Measurements from ENCODE around the gene NAALADL2.

The NAALADL2 gene

DNA sequence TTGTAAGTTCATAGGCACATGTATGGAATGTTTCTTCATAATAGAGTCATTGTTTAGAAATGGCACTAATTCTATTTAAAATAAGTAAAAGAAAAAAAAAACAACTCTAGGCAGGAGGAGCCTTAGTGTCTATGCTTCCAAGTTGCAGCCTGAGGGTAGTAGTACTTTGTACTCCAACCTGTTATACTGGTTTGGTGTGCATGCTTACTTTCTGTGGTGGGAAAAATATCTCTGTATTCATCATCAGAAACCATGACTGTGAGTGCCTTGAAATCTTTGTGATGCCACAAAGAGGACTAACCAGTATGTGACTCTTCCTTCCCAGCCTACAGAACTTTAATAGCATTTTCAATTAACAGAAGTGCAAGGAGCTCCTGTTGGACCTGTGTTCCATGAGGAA lies 4.4 kb downstream of the NAALADL2 start:
- peaks cover 3% of the 10 kb centered on the region for H3K9me3 Mint-ChIP-seq (ENCODE audit: low read depth)
- H3K4me1 Mint-ChIP-seq (ENCODE audit: low read depth) = no peaks in the 10 kb centered on the region
- no peaks in the 10 kb centered on the region for H3K36me3 Mint-ChIP-seq
- H3K27me3 Mint-ChIP-seq = no peaks in the 10 kb centered on the region
- no peak overlapping the region for H3K4me3 Mint-ChIP-seq
- H3K27ac Mint-ChIP-seq = no peak overlapping the region

DNA sequence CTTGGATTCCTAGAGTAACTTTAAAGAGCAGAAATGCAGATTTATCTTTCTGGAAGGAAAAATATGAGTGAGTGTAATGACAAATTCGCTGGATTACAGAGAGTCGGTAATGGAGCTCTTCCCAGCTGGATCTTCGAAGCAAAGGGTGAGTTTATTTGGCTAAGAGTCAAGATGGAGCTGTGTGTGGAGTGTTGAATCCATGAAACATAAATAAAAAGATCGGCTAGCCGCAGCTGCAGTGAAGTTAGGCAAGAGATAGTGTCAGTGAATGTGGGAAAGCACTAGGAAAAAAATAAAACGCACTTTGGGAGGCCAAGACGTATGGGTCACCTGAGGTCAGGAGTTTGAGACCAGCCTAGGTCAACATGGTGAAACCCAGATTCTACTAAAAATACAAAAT lies 10.3 kb downstream of the NAALADL2 start:
- Mint-ChIP-seq H3K9me3 (ENCODE audit: low read depth) (peaks cover 3% of the 10 kb centered on the region), H3K4me1 (ENCODE audit: low read depth) (no peaks in the 10 kb centered on the region), H3K27me3 (no peaks in the 10 kb centered on the region), H3K36me3 (no peaks in the 10 kb centered on the region), H3K4me3 (no peak overlapping the region), H3K27ac (no peak overlapping the region)

DNA sequence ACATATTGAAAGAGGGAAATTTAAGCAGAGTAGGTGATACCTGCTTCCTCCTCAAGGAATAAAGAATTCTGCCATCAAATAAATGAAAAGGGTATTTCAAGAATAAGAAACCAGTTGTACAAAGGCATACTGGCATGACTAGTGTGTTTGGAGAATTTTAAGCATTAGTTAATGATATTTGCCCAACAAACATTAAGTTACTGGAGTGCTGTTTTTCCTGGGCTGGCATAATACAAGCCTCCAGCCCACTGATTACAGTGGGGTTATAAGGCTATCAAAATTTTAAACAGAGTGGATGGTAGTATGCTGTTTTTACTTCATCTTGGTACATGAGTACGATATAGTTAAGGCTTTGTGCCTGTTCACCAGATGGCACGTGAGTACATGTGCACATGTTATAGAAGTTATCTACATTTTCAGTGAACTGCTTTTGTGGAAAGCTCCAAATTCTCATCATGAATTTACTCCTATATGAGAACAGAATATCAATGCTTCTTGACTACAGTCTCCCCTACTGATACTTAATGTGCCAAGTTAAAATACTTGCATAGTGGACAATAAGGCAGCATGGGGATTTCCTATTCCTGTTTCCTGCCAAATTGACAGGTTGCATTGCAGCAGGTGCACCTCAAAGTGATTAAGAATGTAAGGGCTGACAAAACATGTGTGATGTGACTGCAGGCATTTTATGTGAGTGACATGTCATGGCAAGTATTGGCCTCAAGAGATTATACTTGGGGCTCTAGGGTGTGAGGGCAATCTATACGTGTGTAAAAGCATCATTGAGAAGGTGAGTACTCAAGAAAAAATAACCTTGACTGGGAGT lies 14.9 kb downstream of the NAALADL2 start:
- Mint-ChIP-seq H3K9me3 (ENCODE audit: low read depth) (no peaks in the 10 kb centered on the region), H3K4me3 (no peak overlapping the region), H3K27ac (no peak overlapping the region), H3K27me3 (no peaks in the 10 kb centered on the region), H3K36me3 (no peaks in the 10 kb centered on the region), H3K4me1 (ENCODE audit: low read depth) (no peaks in the 10 kb centered on the region)

DNA sequence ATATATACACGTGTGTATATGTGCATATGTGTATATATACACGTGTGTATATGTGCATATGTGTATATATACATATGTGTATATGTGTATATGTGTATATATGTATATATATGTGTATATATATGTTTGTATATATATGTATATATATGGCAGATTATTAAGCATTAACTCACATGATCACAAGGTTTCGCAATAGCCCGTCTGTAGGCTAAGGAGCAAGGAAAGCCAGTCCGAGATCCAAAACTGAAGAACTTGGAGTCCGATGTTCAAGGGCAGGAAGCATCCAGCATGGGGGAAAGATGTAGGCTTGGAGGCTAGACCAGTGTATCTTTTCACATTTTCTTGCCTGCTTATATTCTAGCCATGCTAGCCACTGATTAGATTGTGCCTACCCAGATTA lies 23.7 kb downstream of the NAALADL2 start:
- Mint-ChIP-seq H3K27ac (no peak overlapping the region), H3K9me3 (ENCODE audit: low read depth) (peaks cover 12% of the 10 kb centered on the region), H3K27me3 (no peaks in the 10 kb centered on the region), H3K4me3 (no peak overlapping the region), H3K4me1 (ENCODE audit: low read depth) (no peaks in the 10 kb centered on the region), H3K36me3 (no peaks in the 10 kb centered on the region)

DNA sequence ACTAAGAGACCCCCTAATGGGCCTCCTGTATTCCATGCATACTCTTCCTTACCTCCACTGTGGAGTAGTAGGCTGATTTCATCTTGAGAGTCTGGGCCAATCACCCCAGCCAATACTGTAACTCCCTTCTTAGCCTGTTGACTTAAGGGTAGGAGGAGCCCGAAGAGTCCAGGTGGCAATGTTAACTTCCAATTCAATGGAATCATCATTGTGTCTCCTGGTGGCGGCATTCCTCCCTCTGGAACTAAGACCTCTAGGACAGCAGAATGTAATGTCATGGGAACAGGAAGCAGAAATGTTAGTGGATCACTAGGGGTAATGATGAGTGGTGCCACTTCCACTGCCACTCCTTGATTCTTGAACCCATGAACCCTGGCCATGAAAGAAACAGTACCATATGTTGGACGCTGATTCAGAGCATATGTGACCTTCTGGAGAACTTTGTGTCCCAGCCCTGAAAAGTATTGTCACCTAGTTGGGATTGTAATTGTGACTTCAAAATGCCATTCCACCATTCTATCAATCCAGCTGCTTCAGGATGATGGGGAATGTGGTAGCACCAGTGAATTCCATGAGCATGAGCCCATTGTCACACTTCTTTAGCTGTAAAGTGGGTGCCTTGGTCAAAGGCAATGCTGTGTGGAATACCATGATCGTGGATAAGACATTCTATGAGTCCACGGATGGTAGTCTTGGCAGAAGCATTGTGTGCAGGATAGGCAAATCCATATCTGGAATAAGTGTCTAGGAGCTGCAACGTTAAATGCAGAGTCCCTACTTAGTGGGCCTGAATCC lies 24.9 kb downstream of the NAALADL2 start:
- Mint-ChIP-seq H3K27ac (no peak overlapping the region), H3K4me3 (no peak overlapping the region), H3K4me1 (ENCODE audit: low read depth) (no peaks in the 10 kb centered on the region), H3K27me3 (no peaks in the 10 kb centered on the region), H3K36me3 (no peaks in the 10 kb centered on the region), H3K9me3 (ENCODE audit: low read depth) (peaks cover 12% of the 10 kb centered on the region)

DNA sequence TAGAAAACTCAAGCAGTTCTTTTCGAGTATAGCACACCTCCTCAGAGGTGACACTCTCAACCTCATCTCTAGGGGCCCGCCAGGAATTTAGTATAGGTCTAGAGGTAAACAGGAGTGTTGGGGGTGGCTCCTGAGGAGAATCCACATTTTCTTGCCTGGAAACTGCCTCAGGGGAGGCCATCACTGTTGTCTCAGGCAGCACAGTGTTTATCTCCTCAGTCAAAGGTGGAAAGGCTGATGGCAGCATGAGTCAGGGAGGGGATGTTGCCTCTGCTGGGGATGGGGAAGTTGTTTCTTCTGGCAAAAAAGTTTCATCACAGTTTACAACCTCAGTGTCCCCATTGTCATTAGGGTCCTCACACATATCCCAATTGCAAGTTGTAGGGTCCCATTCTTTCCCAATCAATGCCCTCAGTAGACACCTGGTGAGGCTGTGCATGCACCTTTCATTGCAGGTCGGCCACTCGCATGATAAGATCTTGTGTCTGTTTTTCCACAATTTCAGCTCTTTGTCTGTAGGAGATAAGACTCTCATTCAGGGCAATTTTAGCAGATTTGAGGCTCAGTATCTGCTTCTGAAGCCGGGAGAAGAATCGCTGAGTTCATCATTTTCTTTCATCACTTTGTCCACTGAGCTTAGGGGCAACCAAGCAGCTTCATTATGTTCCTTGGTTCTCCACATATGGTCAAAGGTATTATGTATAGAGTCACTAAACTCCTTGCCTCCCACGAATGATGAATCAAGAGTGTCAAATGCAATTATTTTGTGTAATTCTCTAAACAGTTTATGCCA lies 25.8 kb downstream of the NAALADL2 start:
- Mint-ChIP-seq H3K36me3 (no peaks in the 10 kb centered on the region), H3K9me3 (ENCODE audit: low read depth) (peaks cover 15% of the 10 kb centered on the region), H3K4me1 (ENCODE audit: low read depth) (no peaks in the 10 kb centered on the region), H3K27ac (no peak overlapping the region), H3K27me3 (no peaks in the 10 kb centered on the region), H3K4me3 (no peak overlapping the region)

DNA sequence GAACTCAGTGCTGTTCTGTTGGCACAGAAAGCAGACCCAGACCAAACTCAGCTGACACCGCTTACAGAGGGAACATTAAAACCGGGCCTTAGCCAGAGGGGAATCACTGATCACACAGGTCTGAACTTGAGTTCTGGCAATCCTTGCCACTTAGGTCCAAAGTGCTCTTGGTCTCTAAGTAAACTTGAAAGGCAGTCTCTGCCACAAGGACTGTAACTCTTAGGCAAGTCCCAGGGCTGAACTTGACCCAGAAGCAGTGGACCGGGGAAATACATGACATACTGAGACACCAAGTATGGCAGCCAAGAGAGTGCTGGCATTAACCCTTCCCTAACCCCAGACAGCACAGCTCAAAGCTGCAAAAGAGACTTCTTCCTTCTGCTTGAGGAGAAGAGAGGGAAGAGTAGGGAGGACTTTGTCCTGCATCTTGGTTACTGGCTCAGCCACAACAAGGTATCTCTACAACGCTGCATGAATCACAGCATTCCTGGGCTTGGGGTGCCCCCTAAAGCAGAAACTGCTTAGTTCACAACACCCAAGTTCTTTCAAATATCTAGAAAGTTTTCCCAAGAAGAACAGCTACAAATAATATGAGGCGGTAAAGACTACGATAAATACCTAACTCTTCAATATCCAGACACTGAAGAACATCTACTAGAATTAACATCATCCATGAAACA lies 32.5 kb downstream of the NAALADL2 start:
- Mint-ChIP-seq H3K36me3 (no peaks in the 10 kb centered on the region), H3K4me1 (ENCODE audit: low read depth) (no peaks in the 10 kb centered on the region), H3K27me3 (no peaks in the 10 kb centered on the region), H3K9me3 (ENCODE audit: low read depth) (peaks cover 12% of the 10 kb centered on the region), H3K27ac (no peak overlapping the region), H3K4me3 (no peak overlapping the region)

DNA sequence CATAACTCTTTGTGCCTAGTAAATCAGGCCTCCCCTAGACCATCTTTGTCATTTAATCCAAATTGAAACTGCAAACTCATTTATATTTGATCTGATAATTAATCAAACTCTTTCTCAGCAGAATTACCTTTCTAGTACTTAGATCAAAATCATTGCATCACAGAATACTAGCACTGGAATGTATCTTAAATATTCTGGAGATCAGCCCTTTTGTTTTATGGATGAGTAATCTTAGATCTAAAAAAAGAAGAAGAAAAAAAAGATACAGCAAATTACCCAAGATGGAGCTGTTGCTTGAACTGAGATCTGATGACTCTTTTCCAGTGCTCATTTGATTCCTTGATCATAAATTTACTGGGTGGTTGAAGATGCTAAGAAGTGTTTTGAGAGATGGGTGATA lies 47.9 kb downstream of the NAALADL2 start:
- H3K36me3 Mint-ChIP-seq = no peaks in the 10 kb centered on the region
- H3K27ac Mint-ChIP-seq = no peak overlapping the region
- H3K9me3 Mint-ChIP-seq (ENCODE audit: low read depth) = peaks cover 4% of the 10 kb centered on the region
- H3K4me3 Mint-ChIP-seq = no peak overlapping the region
- H3K4me1 Mint-ChIP-seq (ENCODE audit: low read depth) = no peaks in the 10 kb centered on the region
- H3K27me3 Mint-ChIP-seq = no peaks in the 10 kb centered on the region

DNA sequence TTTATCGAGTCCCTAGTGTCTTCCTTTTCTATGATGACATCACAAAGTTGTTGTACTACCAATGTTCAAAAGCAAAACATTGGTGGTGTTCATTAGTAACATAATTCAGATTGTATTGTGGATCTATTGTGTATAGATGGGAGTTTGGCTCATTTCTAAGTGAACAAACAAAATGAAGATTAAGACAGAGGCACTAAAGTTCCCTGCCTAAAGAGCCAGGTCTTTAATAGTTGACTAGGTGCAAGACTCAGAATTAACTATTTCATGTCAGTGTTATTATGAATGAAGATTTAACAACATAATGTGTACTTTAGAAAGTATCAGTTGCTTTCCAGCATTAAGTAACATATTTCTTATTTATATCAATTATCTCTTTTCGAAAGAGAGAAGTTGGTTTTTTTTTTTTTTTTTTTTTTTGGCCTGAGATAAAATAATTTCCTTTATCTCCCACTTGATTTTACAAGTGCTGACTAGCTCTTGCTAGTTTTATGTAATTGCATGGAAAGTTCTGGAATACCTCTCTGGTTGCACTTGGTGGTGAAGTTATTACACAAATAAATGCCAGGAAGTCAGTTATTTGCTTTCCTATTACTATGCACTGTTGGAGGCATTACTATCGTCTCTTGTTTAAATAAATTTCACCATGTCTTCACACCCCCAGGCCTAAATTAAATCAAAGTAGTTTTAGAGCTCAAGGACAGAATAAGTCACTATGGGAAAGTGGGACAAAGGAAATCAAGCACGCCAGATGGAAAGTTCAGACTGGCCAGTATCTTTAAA lies 48.7 kb downstream of the NAALADL2 start:
- H3K36me3 Mint-ChIP-seq = no peaks in the 10 kb centered on the region
- no peak overlapping the region for H3K27ac Mint-ChIP-seq
- no peak overlapping the region for H3K4me3 Mint-ChIP-seq

DNA sequence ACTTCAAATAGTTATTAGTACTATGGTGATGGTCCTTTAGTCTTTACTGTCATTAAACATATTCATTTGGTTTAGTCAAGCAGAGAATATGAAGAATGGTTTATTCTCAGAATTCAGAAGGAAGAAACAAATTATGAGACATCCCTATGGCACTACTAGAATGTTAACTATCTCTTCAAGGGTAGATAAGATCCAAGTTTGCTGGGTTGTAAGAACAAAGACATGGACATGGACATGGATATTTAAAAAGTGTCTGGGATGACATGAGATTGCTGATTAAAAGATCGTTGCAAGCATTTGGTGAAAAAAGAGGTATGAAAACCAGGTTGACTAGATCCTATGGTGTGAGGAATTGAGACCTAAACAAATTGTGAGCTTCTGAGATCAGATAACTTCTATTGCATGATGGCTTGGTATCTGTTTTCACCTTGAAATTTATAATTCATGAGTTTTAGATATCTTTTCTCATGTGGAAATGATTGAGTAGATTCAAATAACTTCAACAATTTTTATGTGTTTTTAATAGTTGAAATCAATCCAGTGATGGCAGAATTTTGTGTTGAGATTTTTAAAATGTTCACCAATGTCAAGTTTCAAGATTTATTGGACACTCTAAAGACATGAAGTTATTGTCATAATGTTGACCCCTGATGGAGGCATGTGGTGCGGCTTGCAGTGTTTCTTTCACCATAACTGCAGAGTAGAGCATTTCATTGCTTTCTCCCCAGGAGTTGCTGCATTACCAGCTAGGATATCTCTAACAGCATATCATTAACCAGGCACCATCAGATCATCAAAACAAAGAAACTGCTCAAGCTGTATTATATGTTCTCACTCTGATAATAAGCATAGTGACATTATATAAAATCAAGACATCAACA lies 72.6 kb downstream of the NAALADL2 start:
- Mint-ChIP-seq H3K27ac (no peak overlapping the region), H3K36me3 (no peaks in the 10 kb centered on the region), H3K9me3 (ENCODE audit: low read depth) (no peaks in the 10 kb centered on the region), H3K4me3 (no peak overlapping the region), H3K27me3 (no peaks in the 10 kb centered on the region), H3K4me1 (ENCODE audit: low read depth) (no peaks in the 10 kb centered on the region)

More for the DNA sequence above, 48.7 kb downstream of the NAALADL2 start:
- no peaks in the 10 kb centered on the region for H3K27me3 Mint-ChIP-seq
- peaks cover 4% of the 10 kb centered on the region for H3K9me3 Mint-ChIP-seq (ENCODE audit: low read depth)
- H3K4me1 Mint-ChIP-seq (ENCODE audit: low read depth) = no peaks in the 10 kb centered on the region

DNA sequence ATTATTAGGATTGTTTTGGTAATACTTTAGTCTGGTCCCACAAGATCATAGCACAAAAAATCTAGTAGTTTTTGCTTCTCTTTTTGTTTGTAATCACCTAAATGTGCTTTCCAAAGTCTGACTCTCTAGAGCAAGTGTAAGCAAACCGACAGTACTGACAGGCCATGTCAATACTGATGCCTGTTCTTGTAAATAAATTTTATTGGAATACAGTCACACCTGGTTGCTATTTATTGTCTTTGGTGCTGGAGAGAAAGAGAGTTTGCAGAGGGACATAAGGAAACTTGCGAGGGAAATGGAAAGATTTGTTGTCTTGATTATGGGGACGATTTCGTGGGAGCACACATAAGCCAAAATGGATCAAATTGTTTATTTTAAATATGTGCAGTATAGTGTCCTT lies 77.5 kb downstream of the NAALADL2 start:
- no peaks in the 10 kb centered on the region for H3K4me1 Mint-ChIP-seq (ENCODE audit: low read depth)
- H3K4me3 Mint-ChIP-seq = no peak overlapping the region
- H3K9me3 Mint-ChIP-seq (ENCODE audit: low read depth) = peaks cover 11% of the 10 kb centered on the region
- no peak overlapping the region for H3K27ac Mint-ChIP-seq
- no peaks in the 10 kb centered on the region for H3K27me3 Mint-ChIP-seq
- no peaks in the 10 kb centered on the region for H3K36me3 Mint-ChIP-seq

DNA sequence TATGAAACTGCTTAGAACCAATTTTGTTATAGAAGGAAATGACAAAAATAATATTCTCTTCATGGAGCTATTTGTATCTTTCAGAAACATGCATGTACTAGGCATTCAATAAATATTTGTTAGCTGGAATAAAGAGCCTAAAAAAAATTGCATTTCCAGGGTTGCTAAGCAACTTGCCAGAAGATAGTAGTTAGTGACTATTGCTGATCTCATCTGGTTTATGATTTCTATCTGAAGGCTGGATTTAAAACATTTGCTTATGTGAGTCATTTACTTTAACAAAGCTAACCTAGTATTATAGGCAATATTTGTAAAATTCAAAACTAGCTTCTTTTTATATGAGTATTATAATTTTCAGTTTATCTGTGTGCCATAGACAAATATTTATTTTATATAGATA lies 78.3 kb downstream of the NAALADL2 start:
- no peak overlapping the region for H3K27ac Mint-ChIP-seq
- H3K9me3 Mint-ChIP-seq (ENCODE audit: low read depth) = peaks cover 11% of the 10 kb centered on the region
- no peaks in the 10 kb centered on the region for H3K27me3 Mint-ChIP-seq
- H3K36me3 Mint-ChIP-seq = no peaks in the 10 kb centered on the region
- no peaks in the 10 kb centered on the region for H3K4me1 Mint-ChIP-seq (ENCODE audit: low read depth)
- no peak overlapping the region for H3K4me3 Mint-ChIP-seq

DNA sequence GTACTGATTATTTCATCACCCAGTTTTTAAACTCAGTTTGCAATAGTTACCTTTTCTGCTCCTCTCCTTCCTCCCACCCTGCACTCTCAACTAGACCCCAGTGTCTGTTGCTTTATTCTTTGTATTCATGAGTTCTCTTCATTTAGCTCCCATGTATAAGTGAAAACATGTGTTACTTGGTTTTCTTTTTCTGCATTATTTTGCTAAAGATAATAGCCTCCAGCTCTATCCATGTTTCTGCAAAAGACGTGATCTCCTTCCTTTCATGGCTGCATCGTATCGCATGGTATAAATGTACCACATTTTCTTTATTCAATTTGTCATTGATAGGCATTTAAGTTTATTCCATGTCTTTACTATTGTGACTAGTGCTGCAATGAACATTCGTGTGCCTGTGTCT lies 79.0 kb downstream of the NAALADL2 start:
- no peak overlapping the region for H3K27ac Mint-ChIP-seq
- no peak overlapping the region for H3K4me3 Mint-ChIP-seq
- H3K4me1 Mint-ChIP-seq (ENCODE audit: low read depth) = no peaks in the 10 kb centered on the region
- peaks cover 11% of the 10 kb centered on the region for H3K9me3 Mint-ChIP-seq (ENCODE audit: low read depth)
- H3K36me3 Mint-ChIP-seq = no peaks in the 10 kb centered on the region
- H3K27me3 Mint-ChIP-seq = no peaks in the 10 kb centered on the region
